Neutrophil (primary cell): ENCODE data around the gene ARHGEF11.

Source experiments
- H3K27ac ChIP-seq: fragments of 200-600 bp; sonication (generic); 2 replicates; pipeline ENCODE4 v1.5.1; 2016; ENCODE audit warnings: mild to moderate bottlenecking, moderate library complexity
- H3K27me3 ChIP-seq: fragments of 200-600 bp; sonication (generic); 2 replicates; pipeline ENCODE4 v1.6.0; 2016; ENCODE audit warnings: mild to moderate bottlenecking
- H3K36me3 ChIP-seq: fragments of 200-600 bp; sonication (generic); 2 replicates; pipeline ENCODE4 v1.5.1; 2017
- H3K4me1 ChIP-seq, 2 experiments: fragments of 200-600 bp in 1 of 2; sonication (generic) in 1 of 2; 1 replicate in 1 of 2; 2 replicates in 1 of 2; pipeline versions ENCODE4 v1.5.1 to v1.6.1; 2013 to 2016; ENCODE audit warnings: low read depth in 1 of 2, low read length in 1 of 2, mild to moderate bottlenecking in 1 of 2, moderate library complexity in 1 of 2; ENCODE audit not compliant: control insufficient read depth in 1 of 2, insufficient read depth in 1 of 2
- H3K4me3 ChIP-seq, 2 experiments: fragments of 200-600 bp in 1 of 2; sonication (generic) in 1 of 2; 1 replicate in 1 of 2; 2 replicates in 1 of 2; pipeline ENCODE4 v1.5.1; 2013 to 2016; ENCODE audit warnings: low read depth in 1 of 2, low read length in 1 of 2, mild to moderate bottlenecking in 1 of 2, moderate library complexity in 1 of 2
- H3K9me3 ChIP-seq: fragments of 200-600 bp; sonication (generic); 2 replicates; pipeline ENCODE4 v1.5.1; 2016
- CTCF ChIP-seq: fragments of 200-600 bp; sonication (generic); IDR thresholded peaks from 2 replicates; pipeline ENCODE4 v1.5.1; 2016; ENCODE audit warnings: antibody characterized with exemption

ARHGEF11 gene

GRCh38 chr1:156898971-156899664, 146.4 kb downstream of the ARHGEF11 start:
- Histone ChIP-seq H3K4me3 (no peak overlapping the region), H3K4me1 (peaks cover 3 to 6% of the 10 kb centered on the region in 2 experiments), H3K36me3 (no peaks in the 10 kb centered on the region), H3K27me3 (peaks cover 51% of the 10 kb centered on the region), H3K27ac (no peak overlapping the region), H3K9me3 (no peaks in the 10 kb centered on the region)
- TF ChIP-seq CTCF: no peak

GRCh38 chr1:156898161-156898566, 147.4 kb downstream of the ARHGEF11 start:
- H3K27ac ChIP-seq: no peak overlapping the region
- H3K36me3 ChIP-seq: no peaks in the 10 kb centered on the region
- no peaks in the 10 kb centered on the region for H3K9me3 ChIP-seq
- H3K4me3 ChIP-seq: no peak overlapping the region
- no peak for TF ChIP-seq CTCF
- peaks cover 61% of the 10 kb centered on the region for H3K27me3 ChIP-seq
- H3K4me1 ChIP-seq: peaks cover 8 to 9% of the 10 kb centered on the region in 2 experiments

GRCh38 chr1:156897078-156897825, 148.3 kb downstream of the ARHGEF11 start:
- Histone ChIP-seq H3K9me3 (no peaks in the 10 kb centered on the region), H3K4me3 (no peak overlapping the region), H3K27ac (no peak overlapping the region), H3K27me3 (peaks cover 70% of the 10 kb centered on the region), H3K4me1 (peaks cover 14 to 15% of the 10 kb centered on the region in 2 experiments), H3K36me3 (no peaks in the 10 kb centered on the region)
- no peak for TF ChIP-seq CTCF

- no peak for TF ChIP-seq CTCF
- no peaks in the 10 kb centered on the region for H3K9me3 ChIP-seq
- H3K4me1 ChIP-seq: peaks cover 20 to 22% of the 10 kb centered on the region in 2 experiments
- H3K4me3 ChIP-seq: no peak overlapping the region
- peaks cover 77% of the 10 kb centered on the region for H3K27me3 ChIP-seq
- no peaks in the 10 kb centered on the region for H3K36me3 ChIP-seq
- H3K27ac ChIP-seq: no peak overlapping the region
Measured at GRCh38 chr1:156896490-156897033, 149.0 kb downstream of the ARHGEF11 start.

- Histone ChIP-seq H3K4me3 (no peak overlapping the region), H3K27me3 (peaks cover 83% of the 10 kb centered on the region), H3K27ac (no peak overlapping the region), H3K4me1 (peaks cover 20 to 23% of the 10 kb centered on the region in 2 experiments), H3K9me3 (no peaks in the 10 kb centered on the region), H3K36me3 (no peaks in the 10 kb centered on the region)
- no peak for TF ChIP-seq CTCF
Measured at GRCh38 chr1:156895927-156896326, 149.6 kb downstream of the ARHGEF11 start.
